ENCODE data around the gene LINGO3. TPM values are rescaled to one million over a fixed set of nuclear protein-coding genes. Genes with fewer than 3 reads are reported as not detected.
A peak's percentile ranks its signal among the peaks of the same experiment; 100 is the strongest.

Gene LINGO3
- total RNA-seq, 4 donors from 2014 or later, result 0.45 TPM; not detected in 3

GRCh38 chr19:2269244-2270156 is 38.5 kb downstream of the LINGO3 start:
- TF ChIP-seq POLR2A (IDR thresholded peaks at IDR 0.05), result peak; percentile 99 to 100
- TF ChIP-seq, protein P1, sequence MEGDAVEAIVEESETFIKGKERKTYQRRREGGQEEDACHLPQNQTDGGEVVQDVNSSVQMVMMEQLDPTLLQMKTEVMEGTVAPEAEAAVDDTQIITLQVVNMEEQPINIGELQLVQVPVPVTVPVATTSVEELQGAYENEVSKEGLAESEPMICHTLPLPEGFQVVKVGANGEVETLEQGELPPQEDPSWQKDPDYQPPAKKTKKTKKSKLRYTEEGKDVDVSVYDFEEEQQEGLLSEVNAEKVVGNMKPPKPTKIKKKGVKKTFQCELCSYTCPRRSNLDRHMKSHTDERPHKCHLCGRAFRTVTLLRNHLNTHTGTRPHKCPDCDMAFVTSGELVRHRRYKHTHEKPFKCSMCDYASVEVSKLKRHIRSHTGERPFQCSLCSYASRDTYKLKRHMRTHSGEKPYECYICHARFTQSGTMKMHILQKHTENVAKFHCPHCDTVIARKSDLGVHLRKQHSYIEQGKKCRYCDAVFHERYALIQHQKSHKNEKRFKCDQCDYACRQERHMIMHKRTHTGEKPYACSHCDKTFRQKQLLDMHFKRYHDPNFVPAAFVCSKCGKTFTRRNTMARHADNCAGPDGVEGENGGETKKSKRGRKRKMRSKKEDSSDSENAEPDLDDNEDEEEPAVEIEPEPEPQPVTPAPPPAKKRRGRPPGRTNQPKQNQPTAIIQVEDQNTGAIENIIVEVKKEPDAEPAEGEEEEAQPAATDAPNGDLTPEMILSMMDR (IDR thresholded peaks at IDR 0.05), result peak in 2 of 6 experiments; percentile 38 to 44
- peaks cover 16 to 52% of the 10 kb centered on the region in 2 donors for H3K4me1 ChIP-seq
- intact Hi-C loops (cut with DNase I), result loop anchor here (2.0 to 5.0 kb wide), 2 partner anchors 33 to 107 kb away; partner anchors contain the start of genes DOT1L, PLEKHJ1 and SF3A2

GRCh38 chr19:2268861-2269243 is 39.1 kb downstream of the LINGO3 start:
- Histone ChIP-seq H3K36me3 (peaks cover 13 to 24% of the 10 kb centered on the region in 2 donors), H3K4me1 (peaks cover 16 to 45% of the 10 kb centered on the region in 2 donors), H3K27me3 (no peaks in the 10 kb centered on the region), H3K9me3 (no peaks in the 10 kb centered on the region), H3K27ac (peak overlapping the region; percentile 14 to 76 (median 66)), H3K4me3 (replicated peaks in 1 of 3) (peak overlapping the region in 2 of 3 donors; percentile 43 to 100)
- intact Hi-C loops (cut with DNase I), result no loop called here
- TF ChIP-seq, protein P1 (IDR thresholded peaks at IDR 0.05), result no peak
- no peak for TF ChIP-seq POLR2A (IDR thresholded peaks at IDR 0.05)
- DNase-seq, result no peak
- 2% methylated on average over 13 to 14 of the region's 19 CpGs for WGBS, 2 donors

More at GRCh38 chr19:2269244-2270156, 38.5 kb downstream of the LINGO3 start:
- peaks cover 13 to 24% of the 10 kb centered on the region in 2 donors for H3K36me3 ChIP-seq
- WGBS, 2 donors, result 1% methylated on average over 30 to 52 of the region's 103 CpGs
- peak overlapping the region; percentile 99 to 100 (median 100) for H3K4me3 ChIP-seq (replicated peaks in 1 of 3)
- peak overlapping the region; percentile 98 to 100 (median 99) for H3K27ac ChIP-seq
- H3K9me3 ChIP-seq, result no peaks in the 10 kb centered on the region
- H3K27me3 ChIP-seq, result no peaks in the 10 kb centered on the region
- peak; percentile 98 for DNase-seq

GRCh38 chr19:2268480-2268830 is 39.5 kb downstream of the LINGO3 start:
- peaks cover 13 to 24% of the 10 kb centered on the region in 2 donors for H3K36me3 ChIP-seq
- 68 to 73% methylated on average over 4 of the region's 4 CpGs for WGBS, 2 donors
- H3K27ac ChIP-seq, result peak overlapping the region; percentile 14 to 76 (median 66)
- no peak for DNase-seq
- no peaks in the 10 kb centered on the region for H3K9me3 ChIP-seq
- no peak for TF ChIP-seq POLR2A (IDR thresholded peaks at IDR 0.05)
- TF ChIP-seq, protein P1 (IDR thresholded peaks at IDR 0.05), result no peak
- H3K4me3 ChIP-seq (replicated peaks in 1 of 3), result no peak overlapping the region
- no peaks in the 10 kb centered on the region for H3K27me3 ChIP-seq
- intact Hi-C loops (cut with DNase I), result no loop called here
- H3K4me1 ChIP-seq, result peaks cover 16 to 41% of the 10 kb centered on the region in 2 donors

- intact Hi-C loops (cut with DNase I), result no loop called here
- Histone ChIP-seq H3K27me3 (no peaks in the 10 kb centered on the region), H3K4me1 (peaks cover 13 to 22% of the 10 kb centered on the region in 2 donors), H3K36me3 (peaks cover 0 to 6% of the 10 kb centered on the region in 2 donors), H3K4me3 (replicated peaks in 1 of 3) (no peak overlapping the region), H3K9me3 (no peaks in the 10 kb centered on the region), H3K27ac (peak overlapping the region in 2 of 3 donors; percentile 63 to 67)
- TF ChIP-seq, protein P1 (IDR thresholded peaks at IDR 0.05), result no peak
- peak in 1 of 2 donors; percentile 23 for TF ChIP-seq POLR2A (IDR thresholded peaks at IDR 0.05)
- peak; percentile 74 to 76 for DNase-seq
- 45 to 50% methylated on average over 15 to 16 of the region's 18 CpGs for WGBS, 2 donors
These were observed 41.6 kb downstream of the LINGO3 start for GRCh38 chr19:2266183-2266993.
